Measurements from ENCODE around the gene RAD9A.
A peak's percentile ranks its signal among the peaks of the same experiment; 100 is the strongest.
"Not testable (repeated sequence)": the region's sequence is repeated elsewhere in the genome, so short reads cannot be mapped to it uniquely, and the experiment has no call there.

The RAD9A gene

GRCh38 chr11:67422891-67423290, 31.1 kb downstream of the RAD9A start:
- Histone ChIP-seq H3K9ac (ENCODE audit: low read depth, low read length) (no peak overlapping the region), H3K36me3 (ENCODE audit: insufficient read depth, low read length) (no peaks in the 10 kb centered on the region), H3K4me1 (ENCODE audit: insufficient read depth, low read length) (peaks cover 6% of the 10 kb centered on the region; the same call in 1 of the 2 replicates), H3K9me3 (ENCODE audit: control insufficient read depth, insufficient read depth, low read length) (no peaks in the 10 kb centered on the region)

GRCh38 chr11:67423466-67423865, 31.7 kb downstream of the RAD9A start:
- Histone ChIP-seq H3K36me3 (ENCODE audit: insufficient read depth, low read length) (no peaks in the 10 kb centered on the region), H3K9ac (ENCODE audit: low read depth, low read length) (no peak overlapping the region), H3K4me1 (ENCODE audit: insufficient read depth, low read length) (peaks cover 6% of the 10 kb centered on the region; the same call in 1 of the 2 replicates), H3K9me3 (ENCODE audit: control insufficient read depth, insufficient read depth, low read length) (no peaks in the 10 kb centered on the region)

GRCh38 chr11:67423891-67424613, 32.3 kb downstream of the RAD9A start:
- Histone ChIP-seq H3K36me3 (ENCODE audit: insufficient read depth, low read length) (no peaks in the 10 kb centered on the region), H3K9ac (ENCODE audit: low read depth, low read length) (no peak overlapping the region), H3K4me1 (ENCODE audit: insufficient read depth, low read length) (peaks cover 6% of the 10 kb centered on the region; the same call in 1 of the 2 replicates), H3K9me3 (ENCODE audit: control insufficient read depth, insufficient read depth, low read length) (no peaks in the 10 kb centered on the region)

GRCh38 chr11:67427364-67427859, 35.6 kb downstream of the RAD9A start:
- H3K9me3 ChIP-seq (ENCODE audit: control insufficient read depth, insufficient read depth, low read length); H3K4me1 ChIP-seq (ENCODE audit: insufficient read depth, low read length); H3K36me3 ChIP-seq (ENCODE audit: insufficient read depth, low read length): not testable (repeated sequence)
- H3K9ac ChIP-seq (ENCODE audit: low read depth, low read length): peak overlapping the region; percentile 81

GRCh38 chr11:67428052-67429001, 36.5 kb downstream of the RAD9A start, which contains the start of gene RPS6KB2:
Gene RPS6KB2, plus strand, starts transcription at chr11:67428494. Its CDS starts 52 bp downstream, at chr11:67428546.
- H3K9me3 ChIP-seq (ENCODE audit: control insufficient read depth, insufficient read depth, low read length): no peaks in the 10 kb centered on the region
- H3K36me3 ChIP-seq (ENCODE audit: insufficient read depth, low read length): peaks cover 2% of the 10 kb centered on the region; the same call in 1 of the 2 replicates
- H3K9ac ChIP-seq (ENCODE audit: low read depth, low read length): peak within 1 kb of the TSS; percentile 81
- H3K4me1 ChIP-seq (ENCODE audit: insufficient read depth, low read length): no peaks in the 10 kb centered on the region; the same call in 1 of the 2 replicates

GRCh38 chr11:67429038-67429668, 37.4 kb downstream of the RAD9A start:
- Histone ChIP-seq H3K4me1 (ENCODE audit: insufficient read depth, low read length) (no peaks in the 10 kb centered on the region; the same call in 1 of the 2 replicates), H3K9me3 (ENCODE audit: control insufficient read depth, insufficient read depth, low read length) (no peaks in the 10 kb centered on the region), H3K36me3 (ENCODE audit: insufficient read depth, low read length) (peaks cover 2% of the 10 kb centered on the region; the same call in 1 of the 2 replicates), H3K9ac (ENCODE audit: low read depth, low read length) (peak overlapping the region; percentile 81)

- Histone ChIP-seq H3K36me3 (ENCODE audit: insufficient read depth, low read length) (peaks cover 2% of the 10 kb centered on the region; the same call in 1 of the 2 replicates), H3K9me3 (ENCODE audit: control insufficient read depth, insufficient read depth, low read length) (no peaks in the 10 kb centered on the region), H3K9ac (ENCODE audit: low read depth, low read length) (no peak overlapping the region), H3K4me1 (ENCODE audit: insufficient read depth, low read length) (no peaks in the 10 kb centered on the region)
Observed at GRCh38 chr11:67429722-67430121, 37.9 kb downstream of the RAD9A start.

- Histone ChIP-seq H3K36me3 (ENCODE audit: insufficient read depth, low read length) (peaks cover 2% of the 10 kb centered on the region; the same call in 1 of the 2 replicates), H3K9ac (ENCODE audit: low read depth, low read length) (no peak overlapping the region), H3K4me1 (ENCODE audit: insufficient read depth, low read length) (peaks cover 5% of the 10 kb centered on the region; the same call in 1 of the 2 replicates), H3K9me3 (ENCODE audit: control insufficient read depth, insufficient read depth, low read length) (no peaks in the 10 kb centered on the region)
Observed at GRCh38 chr11:67431346-67432249, 39.8 kb downstream of the RAD9A start.

- no peaks in the 10 kb centered on the region for H3K9me3 ChIP-seq (ENCODE audit: control insufficient read depth, insufficient read depth, low read length)
- H3K36me3 ChIP-seq (ENCODE audit: insufficient read depth, low read length): peaks cover 4% of the 10 kb centered on the region; the same call in 1 of the 2 replicates
- no peak overlapping the region for H3K9ac ChIP-seq (ENCODE audit: low read depth, low read length)
- peaks cover 15% of the 10 kb centered on the region; the same call in 1 of the 2 replicates for H3K4me1 ChIP-seq (ENCODE audit: insufficient read depth, low read length)
Observed at GRCh38 chr11:67432655-67433349, 41.0 kb downstream of the RAD9A start.

- Histone ChIP-seq H3K9ac (ENCODE audit: low read depth, low read length) (no peak overlapping the region), H3K9me3 (ENCODE audit: control insufficient read depth, insufficient read depth, low read length) (no peaks in the 10 kb centered on the region), H3K4me1 (ENCODE audit: insufficient read depth, low read length) (peaks cover 17% of the 10 kb centered on the region; the same call in 1 of the 2 replicates), H3K36me3 (ENCODE audit: insufficient read depth, low read length) (peaks cover 6% of the 10 kb centered on the region; the same call in 1 of the 2 replicates)
Observed at GRCh38 chr11:67433536-67434394, 42.0 kb downstream of the RAD9A start.

GRCh38 chr11:67434395-67434881, 42.7 kb downstream of the RAD9A start:
- peaks cover 17% of the 10 kb centered on the region; the same call in 1 of the 2 replicates for H3K4me1 ChIP-seq (ENCODE audit: insufficient read depth, low read length)
- H3K9me3 ChIP-seq (ENCODE audit: control insufficient read depth, insufficient read depth, low read length): no peaks in the 10 kb centered on the region
- H3K9ac ChIP-seq (ENCODE audit: low read depth, low read length): no peak overlapping the region
- peaks cover 6% of the 10 kb centered on the region; the same call in 1 of the 2 replicates for H3K36me3 ChIP-seq (ENCODE audit: insufficient read depth, low read length)

Measured in ES-I3 (cell line).